ENCODE data around the gene GNE.

GRCh38 chr9:36221667-36222066 lies 36.6 kb downstream of the GNE start:
- TF ChIP-seq ARNTL (CRISPR knock-in tag; IDR thresholded peaks at IDR 0.05; ENCODE audit: borderline replicate concordance, low read depth) (no peak), TCF4 (CRISPR knock-in tag; IDR thresholded peaks at IDR 0.05; ENCODE audit: borderline replicate concordance) (no peak), ZFP30 (CRISPR knock-in tag; IDR thresholded peaks at IDR 0.05) (no peak), SNAI2 (CRISPR knock-in tag; IDR thresholded peaks at IDR 0.05) (no peak), CSDC2 (CRISPR knock-in tag; IDR thresholded peaks at IDR 0.05) (no peak), GLIS3 (CRISPR knock-in tag; IDR thresholded peaks at IDR 0.05) (no peak), RARB (CRISPR knock-in tag; IDR thresholded peaks at IDR 0.05) (no peak)
- TF ChIP-seq, protein P1, sequence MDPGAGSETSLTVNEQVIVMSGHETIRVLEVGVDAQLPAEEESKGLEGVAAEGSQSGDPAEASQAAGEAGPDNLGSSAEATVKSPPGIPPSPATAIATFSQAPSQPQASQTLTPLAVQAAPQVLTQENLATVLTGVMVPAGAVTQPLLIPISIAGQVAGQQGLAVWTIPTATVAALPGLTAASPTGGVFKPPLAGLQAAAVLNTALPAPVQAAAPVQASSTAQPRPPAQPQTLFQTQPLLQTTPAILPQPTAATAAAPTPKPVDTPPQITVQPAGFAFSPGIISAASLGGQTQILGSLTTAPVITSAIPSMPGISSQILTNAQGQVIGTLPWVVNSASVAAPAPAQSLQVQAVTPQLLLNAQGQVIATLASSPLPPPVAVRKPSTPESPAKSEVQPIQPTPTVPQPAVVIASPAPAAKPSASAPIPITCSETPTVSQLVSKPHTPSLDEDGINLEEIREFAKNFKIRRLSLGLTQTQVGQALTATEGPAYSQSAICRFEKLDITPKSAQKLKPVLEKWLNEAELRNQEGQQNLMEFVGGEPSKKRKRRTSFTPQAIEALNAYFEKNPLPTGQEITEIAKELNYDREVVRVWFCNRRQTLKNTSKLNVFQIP (CRISPR knock-in tag; IDR thresholded peaks at IDR 0.05; ENCODE audit: borderline replicate concordance, low read depth): no peak
- TF ChIP-seq, protein P2, sequence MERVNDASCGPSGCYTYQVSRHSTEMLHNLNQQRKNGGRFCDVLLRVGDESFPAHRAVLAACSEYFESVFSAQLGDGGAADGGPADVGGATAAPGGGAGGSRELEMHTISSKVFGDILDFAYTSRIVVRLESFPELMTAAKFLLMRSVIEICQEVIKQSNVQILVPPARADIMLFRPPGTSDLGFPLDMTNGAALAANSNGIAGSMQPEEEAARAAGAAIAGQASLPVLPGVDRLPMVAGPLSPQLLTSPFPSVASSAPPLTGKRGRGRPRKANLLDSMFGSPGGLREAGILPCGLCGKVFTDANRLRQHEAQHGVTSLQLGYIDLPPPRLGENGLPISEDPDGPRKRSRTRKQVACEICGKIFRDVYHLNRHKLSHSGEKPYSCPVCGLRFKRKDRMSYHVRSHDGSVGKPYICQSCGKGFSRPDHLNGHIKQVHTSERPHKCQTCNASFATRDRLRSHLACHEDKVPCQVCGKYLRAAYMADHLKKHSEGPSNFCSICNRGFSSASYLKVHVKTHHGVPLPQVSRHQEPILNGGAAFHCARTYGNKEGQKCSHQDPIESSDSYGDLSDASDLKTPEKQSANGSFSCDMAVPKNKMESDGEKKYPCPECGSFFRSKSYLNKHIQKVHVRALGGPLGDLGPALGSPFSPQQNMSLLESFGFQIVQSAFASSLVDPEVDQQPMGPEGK (CRISPR knock-in tag; IDR thresholded peaks at IDR 0.05; ENCODE audit: borderline replicate concordance): no peak
- TF ChIP-seq, protein P3, sequence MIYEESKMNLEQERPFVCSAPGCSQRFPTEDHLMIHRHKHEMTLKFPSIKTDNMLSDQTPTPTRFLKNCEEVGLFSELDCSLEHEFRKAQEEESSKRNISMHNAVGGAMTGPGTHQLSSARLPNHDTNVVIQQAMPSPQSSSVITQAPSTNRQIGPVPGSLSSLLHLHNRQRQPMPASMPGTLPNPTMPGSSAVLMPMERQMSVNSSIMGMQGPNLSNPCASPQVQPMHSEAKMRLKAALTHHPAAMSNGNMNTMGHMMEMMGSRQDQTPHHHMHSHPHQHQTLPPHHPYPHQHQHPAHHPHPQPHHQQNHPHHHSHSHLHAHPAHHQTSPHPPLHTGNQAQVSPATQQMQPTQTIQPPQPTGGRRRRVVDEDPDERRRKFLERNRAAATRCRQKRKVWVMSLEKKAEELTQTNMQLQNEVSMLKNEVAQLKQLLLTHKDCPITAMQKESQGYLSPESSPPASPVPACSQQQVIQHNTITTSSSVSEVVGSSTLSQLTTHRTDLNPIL (CRISPR knock-in tag; IDR thresholded peaks at IDR 0.05; ENCODE audit: low read depth): no peak
- TF ChIP-seq, protein P4, sequence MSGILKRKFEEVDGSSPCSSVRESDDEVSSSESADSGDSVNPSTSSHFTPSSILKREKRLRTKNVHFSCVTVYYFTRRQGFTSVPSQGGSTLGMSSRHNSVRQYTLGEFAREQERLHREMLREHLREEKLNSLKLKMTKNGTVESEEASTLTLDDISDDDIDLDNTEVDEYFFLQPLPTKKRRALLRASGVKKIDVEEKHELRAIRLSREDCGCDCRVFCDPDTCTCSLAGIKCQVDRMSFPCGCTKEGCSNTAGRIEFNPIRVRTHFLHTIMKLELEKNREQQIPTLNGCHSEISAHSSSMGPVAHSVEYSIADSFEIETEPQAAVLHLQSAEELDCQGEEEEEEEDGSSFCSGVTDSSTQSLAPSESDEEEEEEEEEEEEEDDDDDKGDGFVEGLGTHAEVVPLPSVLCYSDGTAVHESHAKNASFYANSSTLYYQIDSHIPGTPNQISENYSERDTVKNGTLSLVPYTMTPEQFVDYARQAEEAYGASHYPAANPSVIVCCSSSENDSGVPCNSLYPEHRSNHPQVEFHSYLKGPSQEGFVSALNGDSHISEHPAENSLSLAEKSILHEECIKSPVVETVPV (CRISPR knock-in tag; IDR thresholded peaks at IDR 0.05): no peak

Measured in SK-N-SH treated with all-trans-retinoic acid at 6 μM for 48 hours (cell line).